ENCODE data around the gene PJVK. TPM values are rescaled to one million over a fixed set of nuclear protein-coding genes. Genes with fewer than 3 reads are reported as not detected.

The PJVK gene
- total and polyA plus RNA-seq, 2 of the 4 experiments (the other 2 are of a cell fraction) = 0.72 to 2.4 TPM

GRCh38 chr2:178414266-178415247 lies 36.6 kb upstream of the PJVK start (continued):
- TF ChIP-seq CTCF (conservative IDR thresholded peaks at IDR 0.05; ENCODE audit: low read depth, low read length) (peak; percentile 95), CEBPB (IDR thresholded peaks at IDR 0.05; ENCODE audit: low read depth, low read length) (peak; percentile 96), CHD1 (IDR thresholded peaks at IDR 0.05; ENCODE audit: low read depth, low read length) (0 out of 2 replicates have a peak, but pooled peaks have one; percentile 45), BHLHE40 (IDR thresholded peaks at IDR 0.05; ENCODE audit: low read depth, low read length) (no peak)
